Measurements from ENCODE around the gene HHIPL1. TPM values are rescaled to one million over a fixed set of nuclear protein-coding genes. Genes with fewer than 3 reads are reported as not detected.

Gene HHIPL1
- total RNA-seq, 4 donors from 2014 or later, result 2.6 to 3.9 (median 3.1) TPM

- Histone ChIP-seq H3K9me3 (no peaks in the 10 kb centered on the region), H3K4me1 (no peaks in the 10 kb centered on the region), H3K4me3 (no peak overlapping the region), H3K27me3 (peaks cover 0 to 13% of the 10 kb centered on the region in 2 donors), H3K27ac (no peak overlapping the region), H3K36me3 (no peaks in the 10 kb centered on the region)
- no peak for TF ChIP-seq POLR2A (IDR thresholded peaks at IDR 0.05)
- TF ChIP-seq, protein P1, sequence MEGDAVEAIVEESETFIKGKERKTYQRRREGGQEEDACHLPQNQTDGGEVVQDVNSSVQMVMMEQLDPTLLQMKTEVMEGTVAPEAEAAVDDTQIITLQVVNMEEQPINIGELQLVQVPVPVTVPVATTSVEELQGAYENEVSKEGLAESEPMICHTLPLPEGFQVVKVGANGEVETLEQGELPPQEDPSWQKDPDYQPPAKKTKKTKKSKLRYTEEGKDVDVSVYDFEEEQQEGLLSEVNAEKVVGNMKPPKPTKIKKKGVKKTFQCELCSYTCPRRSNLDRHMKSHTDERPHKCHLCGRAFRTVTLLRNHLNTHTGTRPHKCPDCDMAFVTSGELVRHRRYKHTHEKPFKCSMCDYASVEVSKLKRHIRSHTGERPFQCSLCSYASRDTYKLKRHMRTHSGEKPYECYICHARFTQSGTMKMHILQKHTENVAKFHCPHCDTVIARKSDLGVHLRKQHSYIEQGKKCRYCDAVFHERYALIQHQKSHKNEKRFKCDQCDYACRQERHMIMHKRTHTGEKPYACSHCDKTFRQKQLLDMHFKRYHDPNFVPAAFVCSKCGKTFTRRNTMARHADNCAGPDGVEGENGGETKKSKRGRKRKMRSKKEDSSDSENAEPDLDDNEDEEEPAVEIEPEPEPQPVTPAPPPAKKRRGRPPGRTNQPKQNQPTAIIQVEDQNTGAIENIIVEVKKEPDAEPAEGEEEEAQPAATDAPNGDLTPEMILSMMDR (IDR thresholded peaks at IDR 0.05), result no peak
- no peak for DNase-seq (ENCODE audit: low spot score in 2 of 2)
- WGBS, 2 donors, result 51 to 64% methylated on average over 5 of the region's 5 CpGs
Measured at GRCh38 chr14:99724196-99724891, 79.4 kb downstream of the HHIPL1 start.

DNA sequence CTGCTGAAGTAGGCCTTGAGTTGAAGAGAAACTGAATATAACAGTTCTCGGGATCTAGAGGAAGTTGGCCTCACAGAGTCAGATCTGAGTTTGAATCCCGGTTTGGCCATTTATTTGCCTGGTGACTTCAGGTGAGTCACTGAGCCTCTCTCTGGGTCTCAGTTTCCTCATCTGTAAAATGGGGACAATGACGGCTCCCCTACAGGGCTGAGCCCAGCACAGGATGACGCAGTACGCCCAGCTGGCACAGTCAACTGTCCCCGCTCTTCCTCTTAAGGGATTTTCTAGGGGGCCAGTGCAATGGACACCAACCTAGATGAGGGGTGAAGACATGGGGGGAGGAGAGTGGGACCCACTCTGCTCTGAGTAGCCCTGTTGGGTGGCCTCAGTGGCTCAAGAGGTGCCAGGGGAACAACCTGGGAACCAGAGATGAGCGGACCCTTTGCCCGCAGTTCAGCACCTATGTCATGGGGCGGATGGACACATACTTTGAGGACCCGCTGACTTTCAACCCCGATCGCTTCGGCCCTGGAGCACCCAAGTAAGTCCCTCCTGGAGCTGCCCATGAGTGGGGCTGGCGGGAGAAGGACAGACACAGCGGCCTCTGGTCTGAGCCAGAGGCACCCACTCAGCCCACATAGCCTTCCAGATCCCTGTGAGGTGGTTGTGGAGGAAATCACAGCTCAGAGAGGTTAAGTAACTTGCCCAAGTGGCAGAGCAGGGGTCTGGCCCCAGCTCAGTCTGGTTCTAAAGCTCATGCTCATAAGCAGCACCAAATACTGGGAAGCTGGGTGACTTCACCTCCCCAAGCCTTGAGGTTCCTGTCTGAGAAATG is 80.2 kb downstream of the HHIPL1 start:
- no peak overlapping the region for H3K27ac ChIP-seq
- H3K4me3 ChIP-seq, result no peak overlapping the region
- peaks cover 0 to 13% of the 10 kb centered on the region in 2 donors for H3K27me3 ChIP-seq
- no peaks in the 10 kb centered on the region for H3K9me3 ChIP-seq
- H3K4me1 ChIP-seq, result peaks cover 0 to 5% (median 0%) of the 10 kb centered on the region in 4 donors
- 94 to 97% methylated on average over 14 to 15 of the region's 15 CpGs for WGBS, 2 donors
- DNase-seq (ENCODE audit: low spot score in 2 of 2), result no peak
- no peak for TF ChIP-seq EP300 (IDR thresholded peaks at IDR 0.05)
- TF ChIP-seq, protein P1 (IDR thresholded peaks at IDR 0.05), result no peak
- TF ChIP-seq POLR2A (IDR thresholded peaks at IDR 0.05), result no peak
- no peaks in the 10 kb centered on the region for H3K36me3 ChIP-seq

DNA sequence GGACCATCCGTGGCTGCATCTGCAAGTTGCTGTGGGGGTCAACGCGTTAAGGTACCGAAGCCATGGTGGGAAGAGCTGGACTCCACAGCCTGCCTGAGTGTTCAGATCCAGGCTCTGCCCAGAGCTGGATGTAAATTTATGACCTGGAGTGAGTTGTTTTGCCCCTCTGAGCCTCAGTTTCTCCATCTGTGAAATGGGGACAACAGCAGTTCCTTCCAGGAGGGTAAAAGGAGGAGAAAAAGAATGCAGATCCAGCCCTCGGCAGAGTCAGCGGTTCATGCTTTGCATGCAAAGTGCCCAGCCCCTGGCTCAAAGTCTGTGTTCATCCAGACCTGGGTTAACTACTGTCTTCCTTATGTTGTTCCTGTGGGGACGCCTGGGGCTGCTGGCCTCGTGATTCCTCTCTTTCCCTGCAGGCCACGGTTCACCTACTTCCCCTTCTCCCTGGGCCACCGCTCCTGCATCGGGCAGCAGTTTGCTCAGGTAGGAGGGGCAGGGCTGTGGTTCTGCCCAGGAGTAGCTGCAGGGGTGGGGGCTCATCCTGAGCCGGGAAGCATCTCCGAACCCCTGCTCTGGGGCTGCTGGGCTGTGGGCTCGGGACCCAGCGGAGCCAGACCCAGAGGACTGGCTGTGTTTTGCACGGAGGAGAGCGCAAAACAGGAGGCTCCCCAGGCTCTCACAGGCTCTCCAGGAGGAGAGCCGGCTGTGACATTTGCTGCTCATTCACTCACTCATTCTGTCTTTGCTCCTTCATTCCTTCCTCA is 81.0 kb downstream of the HHIPL1 start:
- no peak overlapping the region for H3K27ac ChIP-seq
- H3K36me3 ChIP-seq, result no peaks in the 10 kb centered on the region
- H3K4me1 ChIP-seq, result peaks cover 0 to 13% (median 2%) of the 10 kb centered on the region in 4 donors
- no peaks in the 10 kb centered on the region for H3K9me3 ChIP-seq
- H3K27me3 ChIP-seq, result peaks cover 0 to 13% of the 10 kb centered on the region in 2 donors
- no peak for DNase-seq (ENCODE audit: low spot score in 2 of 2)
- 59 to 72% methylated on average over 11 to 16 of the region's 18 CpGs for WGBS, 2 donors
- TF ChIP-seq POLR2A (IDR thresholded peaks at IDR 0.05), result no peak
- TF ChIP-seq EP300 (IDR thresholded peaks at IDR 0.05), result no peak
- TF ChIP-seq, protein P1 (IDR thresholded peaks at IDR 0.05), result no peak
- no peak overlapping the region for H3K4me3 ChIP-seq

GRCh38 chr14:99726538-99727095 is 81.7 kb downstream of the HHIPL1 start:
- H3K4me3 ChIP-seq, result no peak overlapping the region
- no peak for DNase-seq (ENCODE audit: low spot score in 2 of 2)
- peaks cover 0 to 19% (median 5%) of the 10 kb centered on the region in 4 donors for H3K4me1 ChIP-seq
- 72 to 82% methylated on average over 21 to 25 of the region's 26 CpGs for WGBS, 2 donors
- H3K27ac ChIP-seq, result no peak overlapping the region
- no peaks in the 10 kb centered on the region for H3K36me3 ChIP-seq
- TF ChIP-seq, protein P1 (IDR thresholded peaks at IDR 0.05), result no peak
- TF ChIP-seq EP300 (IDR thresholded peaks at IDR 0.05) (no peak), POLR2A (IDR thresholded peaks at IDR 0.05) (no peak)
- H3K27me3 ChIP-seq, result peaks cover 0 to 13% of the 10 kb centered on the region in 2 donors
- H3K9me3 ChIP-seq, result no peaks in the 10 kb centered on the region

Measured in tibial nerve (tissue), 4 donors.